Keratinocyte (primary cell): ENCODE results near the gene HOXB7.

Experiments used
- EZH2 ChIP-seq: IDR thresholded peaks from one replicate; pipeline ENCODE4 v1.6.1; 2012; ENCODE audit warnings: inconsistent platforms, mild to moderate bottlenecking, low read length, moderate library complexity
- TF ChIP-seq, protein P1 (sequence below), 3 experiments: IDR thresholded peaks in 1 of 3; conservative IDR thresholded peaks in 1 of 3; optimal IDR thresholded peaks in 1 of 3; 2 replicates in 2 of 3; 3 replicates in 1 of 3; pipeline versions ENCODE3 to v1.5.1; 2011; ENCODE audit warnings: low read length in 3 of 3, mild to moderate bottlenecking in 3 of 3, moderate library complexity in 2 of 3, control low read depth in 1 of 3, inconsistent platforms in 1 of 3; ENCODE audit not compliant: insufficient read depth in 2 of 3; ENCODE audit errors: extremely low read depth in 1 of 3

DNA sequence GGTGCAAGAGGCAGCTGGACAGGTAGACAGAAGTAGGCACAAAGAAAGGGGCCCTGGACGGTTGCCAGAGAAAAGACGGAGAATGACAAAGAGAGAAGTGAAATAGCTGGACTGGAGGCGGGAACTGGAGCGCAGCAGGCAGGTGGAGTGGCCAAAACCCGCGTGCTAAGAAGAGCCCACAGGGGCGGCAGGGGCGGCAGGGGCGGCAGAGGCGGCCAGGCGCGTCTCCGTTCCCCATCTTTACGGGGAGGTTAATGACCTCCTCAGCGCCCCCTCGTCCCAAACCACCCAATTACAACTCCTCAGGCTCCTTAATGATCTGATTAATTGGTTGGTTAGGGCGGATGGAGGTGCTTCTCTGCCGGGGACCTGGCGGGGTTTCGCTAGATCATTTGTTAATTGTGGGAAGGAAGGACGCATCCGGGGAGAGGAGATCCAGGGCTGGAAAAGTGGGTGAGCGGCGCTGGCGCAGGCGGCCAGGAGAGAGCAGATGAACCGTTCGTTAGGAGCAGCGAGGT lies 30.8 kb upstream of the HOXB7 start:
- TF ChIP-seq, protein P1, sequence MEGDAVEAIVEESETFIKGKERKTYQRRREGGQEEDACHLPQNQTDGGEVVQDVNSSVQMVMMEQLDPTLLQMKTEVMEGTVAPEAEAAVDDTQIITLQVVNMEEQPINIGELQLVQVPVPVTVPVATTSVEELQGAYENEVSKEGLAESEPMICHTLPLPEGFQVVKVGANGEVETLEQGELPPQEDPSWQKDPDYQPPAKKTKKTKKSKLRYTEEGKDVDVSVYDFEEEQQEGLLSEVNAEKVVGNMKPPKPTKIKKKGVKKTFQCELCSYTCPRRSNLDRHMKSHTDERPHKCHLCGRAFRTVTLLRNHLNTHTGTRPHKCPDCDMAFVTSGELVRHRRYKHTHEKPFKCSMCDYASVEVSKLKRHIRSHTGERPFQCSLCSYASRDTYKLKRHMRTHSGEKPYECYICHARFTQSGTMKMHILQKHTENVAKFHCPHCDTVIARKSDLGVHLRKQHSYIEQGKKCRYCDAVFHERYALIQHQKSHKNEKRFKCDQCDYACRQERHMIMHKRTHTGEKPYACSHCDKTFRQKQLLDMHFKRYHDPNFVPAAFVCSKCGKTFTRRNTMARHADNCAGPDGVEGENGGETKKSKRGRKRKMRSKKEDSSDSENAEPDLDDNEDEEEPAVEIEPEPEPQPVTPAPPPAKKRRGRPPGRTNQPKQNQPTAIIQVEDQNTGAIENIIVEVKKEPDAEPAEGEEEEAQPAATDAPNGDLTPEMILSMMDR (optimal IDR thresholded peaks at IDR 0.05 in 1 of 3, IDR thresholded peaks at IDR 0.05 in 1 of 3, conservative IDR thresholded peaks at IDR 0.05 in 1 of 3; ENCODE audit: extremely low read depth in 1 of 3, insufficient read depth in 2 of 3, low read length in 3 of 3): no peak
- no peak for TF ChIP-seq EZH2
